LNCaP clone FGC (cell line): ENCODE data around the gene LIX1L.

Source experiments
- DNase-seq: peaks from one replicate; pipeline ENCODE4 v3.0.0-alpha.2; 2011; ENCODE audit warnings: low read depth
- H3K4me3 ChIP-seq: 2 replicates; pipeline ENCODE4 v1.5.1; 2011; ENCODE audit warnings: mild to moderate bottlenecking, low read depth, low read length, control low read depth
- CTCF ChIP-seq: IDR thresholded peaks from 2 replicates; pipeline ENCODE4 v1.5.1; 2012; ENCODE audit warnings: mild to moderate bottlenecking; ENCODE audit not compliant: control insufficient read depth, insufficient read depth; ENCODE audit errors: extremely low read depth

The LIX1L gene

GRCh38 chr1:145991735-145992412 is 34.1 kb upstream of the LIX1L start:
- no peak for TF ChIP-seq CTCF
- peak overlapping the region; percentile 86 for H3K4me3 ChIP-seq
- DNase-seq: no peak

GRCh38 chr1:145990249-145990855 is 32.5 kb upstream of the LIX1L start:
- no peak for DNase-seq
- TF ChIP-seq CTCF: no peak
- no peak overlapping the region for H3K4me3 ChIP-seq

- no peak for TF ChIP-seq CTCF
- no peak for DNase-seq
- H3K4me3 ChIP-seq: no peak overlapping the region
Observed at GRCh38 chr1:145988773-145989172, 31.0 kb upstream of the LIX1L start.

- H3K4me3 ChIP-seq: no peak overlapping the region
- TF ChIP-seq CTCF: no peak
Observed at GRCh38 chr1:145987926-145988325, 30.1 kb upstream of the LIX1L start.

GRCh38 chr1:145986551-145986950 is 28.7 kb upstream of the LIX1L start:
- no peak for TF ChIP-seq CTCF
- no peak for DNase-seq
- H3K4me3 ChIP-seq: no peak overlapping the region

More at GRCh38 chr1:145987926-145988325, 30.1 kb upstream of the LIX1L start:
- no peak for DNase-seq

- no peak overlapping the region for H3K4me3 ChIP-seq
- DNase-seq: peak; percentile 69
Observed at GRCh38 chr1:145985502-145986439, 28.0 kb upstream of the LIX1L start.

More at GRCh38 chr1:145985502-145986439, 28.0 kb upstream of the LIX1L start:
- TF ChIP-seq CTCF: no peak
